NT2/D1 (cell line): Measurements from ENCODE around the gene KLF17.

Experiments used
- DNase-seq: peaks from one replicate; pipeline ENCODE4 v3.0.0-alpha.2; 2011; ENCODE audit warnings: low read depth, low spot score
- H3K27me3 ChIP-seq: 2 replicates; pipeline ENCODE4 v1.6.0; 2011; ENCODE audit warnings: mild to moderate bottlenecking; ENCODE audit not compliant: insufficient read length, insufficient read depth
- H3K36me3 ChIP-seq: 2 replicates; pipeline ENCODE4 v1.6.1; 2011; ENCODE audit warnings: mild to moderate bottlenecking, low read length, mixed read lengths; ENCODE audit not compliant: insufficient read depth, insufficient read length
- H3K4me1 ChIP-seq: 2 replicates; pipeline ENCODE4 v1.5.1; 2011; ENCODE audit not compliant: insufficient read depth, insufficient read length
- H3K4me3 ChIP-seq: 2 replicates; pipeline ENCODE4 v1.5.1; 2011; ENCODE audit warnings: low read depth; ENCODE audit not compliant: insufficient read length
- H3K9ac ChIP-seq: 2 replicates; pipeline ENCODE4 v1.6.0; 2011; ENCODE audit warnings: low read depth; ENCODE audit not compliant: insufficient read length
- H3K9me3 ChIP-seq: 2 replicates; pipeline ENCODE4 v1.5.1; 2011; ENCODE audit warnings: mild to moderate bottlenecking, low read length; ENCODE audit not compliant: insufficient read depth
- SUZ12 ChIP-seq: IDR thresholded peaks from 2 replicates; pipeline ENCODE4 v1.6.1; 2011; ENCODE audit not compliant: insufficient read length, insufficient read depth; ENCODE audit errors: extremely low read depth
- YY1 ChIP-seq: IDR thresholded peaks from 2 replicates; pipeline ENCODE4 v1.6.1; 2011; ENCODE audit not compliant: insufficient read length, insufficient read depth
- ZNF274 ChIP-seq: IDR thresholded peaks from 2 replicates; pipeline ENCODE4 v1.6.1; 2011; ENCODE audit warnings: mild to moderate bottlenecking, low read depth, low read length

The KLF17 gene

GRCh38 chr1:44144962-44145756 is 26.5 kb downstream of the KLF17 start:
- H3K9me3 ChIP-seq: peaks cover 29% of the 10 kb centered on the region
- no peaks in the 10 kb centered on the region for H3K27me3 ChIP-seq
- no peaks in the 10 kb centered on the region for H3K36me3 ChIP-seq
- TF ChIP-seq SUZ12 (no peak), ZNF274 (no peak), YY1 (no peak)
- no peak for DNase-seq
- H3K4me3 ChIP-seq: no peak overlapping the region
- H3K9ac ChIP-seq: no peak overlapping the region
- H3K4me1 ChIP-seq: no peaks in the 10 kb centered on the region

GRCh38 chr1:44146536-44147361 is 28.1 kb downstream of the KLF17 start:
- no peak overlapping the region for H3K4me3 ChIP-seq
- DNase-seq: no peak
- H3K4me1 ChIP-seq: no peaks in the 10 kb centered on the region
- no peak overlapping the region for H3K9ac ChIP-seq
- TF ChIP-seq ZNF274 (no peak), SUZ12 (no peak), YY1 (no peak)
- H3K27me3 ChIP-seq: no peaks in the 10 kb centered on the region
- H3K9me3 ChIP-seq: peaks cover 39% of the 10 kb centered on the region
- no peaks in the 10 kb centered on the region for H3K36me3 ChIP-seq

- TF ChIP-seq YY1 (no peak), ZNF274 (no peak), SUZ12 (no peak)
- H3K4me3 ChIP-seq: no peak overlapping the region
- no peaks in the 10 kb centered on the region for H3K36me3 ChIP-seq
Observed at GRCh38 chr1:44147582-44147981, 29.0 kb downstream of the KLF17 start.

GRCh38 chr1:44151332-44151731 is 32.7 kb downstream of the KLF17 start:
- no peak for TF ChIP-seq SUZ12
- TF ChIP-seq ZNF274: no peak
- TF ChIP-seq YY1: no peak
- H3K9me3 ChIP-seq: peaks cover 18% of the 10 kb centered on the region
- H3K27me3 ChIP-seq: no peaks in the 10 kb centered on the region
- H3K36me3 ChIP-seq: no peaks in the 10 kb centered on the region
- no peak overlapping the region for H3K9ac ChIP-seq
- H3K4me3 ChIP-seq: no peak overlapping the region
- H3K4me1 ChIP-seq: no peaks in the 10 kb centered on the region
- DNase-seq: no peak

More at GRCh38 chr1:44147582-44147981, 29.0 kb downstream of the KLF17 start:
- Histone ChIP-seq H3K4me1 (no peaks in the 10 kb centered on the region), H3K9ac (no peak overlapping the region), H3K27me3 (no peaks in the 10 kb centered on the region), H3K9me3 (peaks cover 41% of the 10 kb centered on the region)
- DNase-seq: no peak

- TF ChIP-seq SUZ12 (no peak), ZNF274 (no peak), YY1 (no peak)
- H3K9ac ChIP-seq: no peak overlapping the region
- H3K36me3 ChIP-seq: no peaks in the 10 kb centered on the region
- H3K27me3 ChIP-seq: no peaks in the 10 kb centered on the region
- H3K9me3 ChIP-seq: peaks cover 14% of the 10 kb centered on the region
- no peak overlapping the region for H3K4me3 ChIP-seq
- H3K4me1 ChIP-seq: no peaks in the 10 kb centered on the region
- DNase-seq: no peak
Observed at GRCh38 chr1:44151808-44152207, 33.2 kb downstream of the KLF17 start.

GRCh38 chr1:44152692-44153091 is 34.1 kb downstream of the KLF17 start:
- no peak for TF ChIP-seq ZNF274
- TF ChIP-seq SUZ12: no peak
- no peak for TF ChIP-seq YY1
- Histone ChIP-seq H3K4me3 (no peak overlapping the region), H3K9ac (no peak overlapping the region), H3K36me3 (no peaks in the 10 kb centered on the region), H3K4me1 (no peaks in the 10 kb centered on the region), H3K27me3 (no peaks in the 10 kb centered on the region), H3K9me3 (peaks cover 12% of the 10 kb centered on the region)
- no peak for DNase-seq

DNA sequence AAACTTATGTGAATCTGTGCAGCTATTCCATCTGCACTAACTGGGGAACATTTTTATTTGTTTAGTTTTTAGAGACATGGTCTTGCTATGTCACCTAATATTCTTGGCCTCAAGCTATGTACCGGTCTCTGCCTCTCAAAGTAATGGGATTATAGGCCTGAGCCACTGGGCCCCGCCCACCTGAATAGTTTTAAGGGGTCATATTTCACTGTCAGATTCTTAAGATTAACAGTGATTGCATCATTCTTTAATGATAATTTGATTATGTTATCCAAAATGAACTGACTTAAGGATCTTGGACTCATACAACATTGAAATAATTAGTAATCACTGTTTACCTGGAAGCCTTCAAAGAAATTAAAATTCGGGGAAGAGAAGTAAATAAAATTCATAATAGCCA is 35.4 kb downstream of the KLF17 start:
- H3K9me3 ChIP-seq: peaks cover 12% of the 10 kb centered on the region
- no peaks in the 10 kb centered on the region for H3K27me3 ChIP-seq
- TF ChIP-seq ZNF274: no peak
- TF ChIP-seq YY1: no peak
- TF ChIP-seq SUZ12: no peak
- no peak for DNase-seq
- no peak overlapping the region for H3K4me3 ChIP-seq
- no peaks in the 10 kb centered on the region for H3K4me1 ChIP-seq
- H3K9ac ChIP-seq: no peak overlapping the region
- H3K36me3 ChIP-seq: no peaks in the 10 kb centered on the region
